ENCODE results near the gene GCDH.

GCDH gene

DNA sequence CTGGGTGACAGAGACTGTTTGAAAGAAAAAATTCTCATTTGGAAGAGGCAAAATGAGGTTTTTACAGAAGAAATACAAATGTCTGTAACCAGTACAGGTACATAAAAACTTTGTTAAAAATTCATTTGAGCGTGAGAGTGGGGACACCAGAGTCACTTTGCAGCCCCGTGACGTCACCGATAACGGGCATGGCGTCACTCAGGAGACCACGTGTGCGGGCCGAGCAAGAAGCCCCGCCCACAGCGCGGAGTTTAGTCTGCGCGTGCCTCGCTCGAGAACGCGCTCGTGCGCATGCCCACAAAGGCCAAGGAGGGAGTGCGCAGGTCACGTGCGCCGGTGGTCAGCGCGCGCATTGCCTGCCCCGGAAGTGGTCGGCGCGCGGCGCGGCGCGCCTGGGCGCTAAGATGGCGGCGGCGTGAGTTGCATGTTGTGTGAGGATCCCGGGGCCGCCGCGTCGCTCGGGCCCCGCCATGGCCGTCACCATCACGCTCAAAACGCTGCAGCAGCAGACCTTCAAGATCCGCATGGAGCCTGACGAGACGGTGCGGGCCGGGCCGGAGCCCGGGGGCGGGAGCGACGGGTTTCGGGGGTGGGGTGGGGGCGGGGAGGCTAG, 54.6 kb downstream of the GCDH start, which contains the start of gene RAD23A:
RAD23A (plus strand) TSS at position 384 of the 613 bp plus-strand sequence; CDS start at position 471, 87 bp downstream.
- peaks cover 52% of the 10 kb centered on the region for H3K4me1 ChIP-seq (ENCODE audit: control insufficient read depth, low read length)
- no peaks in the 10 kb centered on the region for H3K9me2 ChIP-seq (replicated peaks; ENCODE audit: control insufficient read depth, low read length)

GRCh38 chr19:12946092-12946721, 55.2 kb downstream of the GCDH start:
- peak overlapping the region; percentile 86 for H3K4me3 ChIP-seq (ENCODE audit: low read length)
- H3K36me3 ChIP-seq (ENCODE audit: control insufficient read depth, low read length), result peaks cover 92% of the 10 kb centered on the region
- H3K4me1 ChIP-seq (ENCODE audit: control insufficient read depth, low read length), result peaks cover 46% of the 10 kb centered on the region
- peak overlapping the region; percentile 76 for H3K27ac ChIP-seq (ENCODE audit: low read depth, low read length)
- H3K4me2 ChIP-seq (ENCODE audit: low read length), result peak overlapping the region; percentile 86
- H3K9me2 ChIP-seq (replicated peaks; ENCODE audit: control insufficient read depth, low read length), result no peaks in the 10 kb centered on the region
- no peaks in the 10 kb centered on the region for H3K27me3 ChIP-seq (ENCODE audit: control insufficient read depth, low read length)
- peaks cover 49% of the 10 kb centered on the region for H3K79me2 ChIP-seq (ENCODE audit: control insufficient read depth, low read length)
- TF ChIP-seq CTCF (IDR thresholded peaks at IDR 0.05; ENCODE audit: low read depth, low read length, poor library complexity, severe bottlenecking) (no peak), EZH2phosphoT487 (IDR thresholded peaks at IDR 0.05; ENCODE audit: borderline replicate concordance, low read length) (no peak)
- H3K9me3 ChIP-seq (ENCODE audit: control insufficient read depth, insufficient read depth, low read length), result no peaks in the 10 kb centered on the region
- H4K20me1 ChIP-seq (ENCODE audit: control insufficient read depth, insufficient read depth, low read depth, low read length), result no peaks in the 10 kb centered on the region
- peaks cover 40% of the 10 kb centered on the region for H3F3A ChIP-seq (ENCODE audit: control insufficient read depth, insufficient read depth)

More for the DNA sequence above, 54.6 kb downstream of the GCDH start, which contains the start of gene RAD23A:
- Histone ChIP-seq H3F3A (ENCODE audit: control insufficient read depth, insufficient read depth) (peaks cover 47% of the 10 kb centered on the region), H3K9me3 (ENCODE audit: control insufficient read depth, insufficient read depth, low read length) (no peaks in the 10 kb centered on the region), H3K36me3 (ENCODE audit: control insufficient read depth, low read length) (peaks cover 92% of the 10 kb centered on the region), H4K20me1 (ENCODE audit: control insufficient read depth, insufficient read depth, low read depth, low read length) (peaks cover 3% of the 10 kb centered on the region), H3K27me3 (ENCODE audit: control insufficient read depth, low read length) (no peaks in the 10 kb centered on the region), H3K4me3 (ENCODE audit: low read length) (peak within 1 kb of the TSS; percentile 86), H3K27ac (ENCODE audit: low read depth, low read length) (peak within 1 kb of the TSS; percentile 76), H3K79me2 (ENCODE audit: control insufficient read depth, low read length) (peaks cover 55% of the 10 kb centered on the region), H3K4me2 (ENCODE audit: low read length) (peak within 1 kb of the TSS; percentile 86)
- TF ChIP-seq EZH2phosphoT487 (IDR thresholded peaks at IDR 0.05; ENCODE audit: borderline replicate concordance, low read length), result no peak

- Histone ChIP-seq H3K4me3 (ENCODE audit: low read length) (peak overlapping the region; percentile 86), H3K79me2 (ENCODE audit: control insufficient read depth, low read length) (peaks cover 46% of the 10 kb centered on the region), H4K20me1 (ENCODE audit: control insufficient read depth, insufficient read depth, low read depth, low read length) (no peaks in the 10 kb centered on the region), H3K36me3 (ENCODE audit: control insufficient read depth, low read length) (peaks cover 91% of the 10 kb centered on the region), H3K4me2 (ENCODE audit: low read length) (peak overlapping the region; percentile 86), H3K9me3 (ENCODE audit: control insufficient read depth, insufficient read depth, low read length) (no peaks in the 10 kb centered on the region), H3K27me3 (ENCODE audit: control insufficient read depth, low read length) (no peaks in the 10 kb centered on the region), H3K9me2 (replicated peaks; ENCODE audit: control insufficient read depth, low read length) (no peaks in the 10 kb centered on the region), H3K27ac (ENCODE audit: low read depth, low read length) (peak overlapping the region; percentile 76), H3F3A (ENCODE audit: control insufficient read depth, insufficient read depth) (peaks cover 35% of the 10 kb centered on the region), H3K4me1 (ENCODE audit: control insufficient read depth, low read length) (peaks cover 39% of the 10 kb centered on the region)
- TF ChIP-seq EZH2phosphoT487 (IDR thresholded peaks at IDR 0.05; ENCODE audit: borderline replicate concordance, low read length) (no peak), CTCF (IDR thresholded peaks at IDR 0.05; ENCODE audit: low read depth, low read length, poor library complexity, severe bottlenecking) (no peak)
Observed at GRCh38 chr19:12946731-12947496, 56.0 kb downstream of the GCDH start.
